Anterior cingulate cortex (tissue), 58 donors: Measurements from ENCODE around the gene DGAT2L6.
"Not testable (repeated sequence)": the region's sequence is repeated elsewhere in the genome, so short reads cannot be mapped to it uniquely, and the experiment has no call there.

ENCODE experiments used
- DNase-seq, 58 donors: peaks; one replicate each; lab custom pipeline; 2025; lab: John Stamatoyannopoulos, UW

Gene DGAT2L6

GRCh38 chrX:70190225-70190624, 12.9 kb downstream of the DGAT2L6 start:
- DNase-seq: no peak

GRCh38 chrX:70196961-70197720, 19.9 kb downstream of the DGAT2L6 start:
- no peak for DNase-seq

- no peak for DNase-seq
These were observed 24.4 kb downstream of the DGAT2L6 start for GRCh38 chrX:70201732-70202131.

- no peak for DNase-seq
These were observed 31.2 kb downstream of the DGAT2L6 start for GRCh38 chrX:70208479-70208878.

- not testable (repeated sequence) for DNase-seq
These were observed 32.3 kb downstream of the DGAT2L6 start for GRCh38 chrX:70209570-70209969.

GRCh38 chrX:70219938-70220764, 42.9 kb downstream of the DGAT2L6 start:
- DNase-seq: no peak

GRCh38 chrX:70226048-70226447, 48.8 kb downstream of the DGAT2L6 start:
- DNase-seq: no peak

- no peak for DNase-seq
These were observed 49.4 kb downstream of the DGAT2L6 start for GRCh38 chrX:70226687-70227086.

- no peak for DNase-seq
These were observed 54.4 kb downstream of the DGAT2L6 start for GRCh38 chrX:70231666-70232065.

GRCh38 chrX:70234355-70234754, 57.1 kb downstream of the DGAT2L6 start, which contains the start of gene AWAT1:
AWAT1 (plus strand) TSS chrX:70234655; CDS start chrX:70234696, 41 bp downstream.
- DNase-seq: no peak

- DNase-seq: no peak
These were observed 63.5 kb downstream of the DGAT2L6 start for GRCh38 chrX:70240751-70241150.

GRCh38 chrX:70241501-70241900, 64.2 kb downstream of the DGAT2L6 start:
- DNase-seq: no peak

- DNase-seq: not testable (repeated sequence)
These were observed 66.3 kb downstream of the DGAT2L6 start for GRCh38 chrX:70243601-70244000.

- DNase-seq: no peak
These were observed 67.6 kb downstream of the DGAT2L6 start for GRCh38 chrX:70244881-70245280.

- DNase-seq: no peak
These were observed 70.0 kb downstream of the DGAT2L6 start for GRCh38 chrX:70247252-70247651.

- DNase-seq: no peak
These were observed 75.2 kb downstream of the DGAT2L6 start for GRCh38 chrX:70252491-70252890.

GRCh38 chrX:70253377-70254062, 76.2 kb downstream of the DGAT2L6 start:
- DNase-seq: no peak

GRCh38 chrX:70254063-70254400, 76.7 kb downstream of the DGAT2L6 start:
- DNase-seq: no peak

- no peak for DNase-seq
These were observed 77.6 kb downstream of the DGAT2L6 start for GRCh38 chrX:70254909-70255308.
